Measurements from ENCODE around the gene LENG1.

DNA sequence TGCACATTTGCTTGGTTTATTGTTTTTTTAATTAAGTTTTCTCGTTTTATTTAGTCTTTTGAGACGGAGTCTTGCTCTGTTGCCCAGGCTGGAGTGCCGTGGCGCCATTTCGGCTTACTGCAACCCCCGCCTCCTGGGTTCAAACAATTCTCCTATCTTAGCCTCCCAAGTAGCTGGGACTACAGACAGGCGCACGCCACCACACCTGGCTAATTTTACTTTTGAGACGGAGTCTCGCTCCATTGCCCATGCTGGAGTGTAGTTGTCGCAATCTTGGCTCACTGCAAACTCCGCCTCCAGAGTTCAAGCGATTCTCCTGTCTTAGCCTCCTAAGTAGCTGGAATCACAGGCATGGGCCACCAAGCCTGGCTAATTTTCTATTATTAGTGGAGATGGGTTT is 42.5 kb upstream of the LENG1 start:
- TF ChIP-seq, protein P1, sequence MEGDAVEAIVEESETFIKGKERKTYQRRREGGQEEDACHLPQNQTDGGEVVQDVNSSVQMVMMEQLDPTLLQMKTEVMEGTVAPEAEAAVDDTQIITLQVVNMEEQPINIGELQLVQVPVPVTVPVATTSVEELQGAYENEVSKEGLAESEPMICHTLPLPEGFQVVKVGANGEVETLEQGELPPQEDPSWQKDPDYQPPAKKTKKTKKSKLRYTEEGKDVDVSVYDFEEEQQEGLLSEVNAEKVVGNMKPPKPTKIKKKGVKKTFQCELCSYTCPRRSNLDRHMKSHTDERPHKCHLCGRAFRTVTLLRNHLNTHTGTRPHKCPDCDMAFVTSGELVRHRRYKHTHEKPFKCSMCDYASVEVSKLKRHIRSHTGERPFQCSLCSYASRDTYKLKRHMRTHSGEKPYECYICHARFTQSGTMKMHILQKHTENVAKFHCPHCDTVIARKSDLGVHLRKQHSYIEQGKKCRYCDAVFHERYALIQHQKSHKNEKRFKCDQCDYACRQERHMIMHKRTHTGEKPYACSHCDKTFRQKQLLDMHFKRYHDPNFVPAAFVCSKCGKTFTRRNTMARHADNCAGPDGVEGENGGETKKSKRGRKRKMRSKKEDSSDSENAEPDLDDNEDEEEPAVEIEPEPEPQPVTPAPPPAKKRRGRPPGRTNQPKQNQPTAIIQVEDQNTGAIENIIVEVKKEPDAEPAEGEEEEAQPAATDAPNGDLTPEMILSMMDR (IDR thresholded peaks at IDR 0.05) = no peak
- no peak for TF ChIP-seq POLR2A (IDR thresholded peaks at IDR 0.05)
